PC-9 (cell line): ENCODE data around the gene C19orf38. TPM values are rescaled to one million over a fixed set of nuclear protein-coding genes. Genes with fewer than 3 reads are reported as not detected.

Source experiments
- BruUV-seq: library from RNA; stranded (reverse); fragments of 400-500 nt; replicated peaks from 2 replicates; lab custom pipeline; 2021; lab: Mats Ljungman, UMichigan
- CTCF ChIA-PET: fragments of 300-600 bp; sonication (Branson Sonifier 250); formaldehyde crosslinking; loops from one replicate; lab custom pipeline; 2022; ENCODE audit warnings: antibody characterized with exemption; lab: Charles Lee
- POLR2A ChIA-PET: fragments of 300-600 bp; sonication (Branson Sonifier 250); formaldehyde crosslinking; loops from one replicate; lab custom pipeline; 2022; ENCODE audit warnings: antibody characterized with exemption; ENCODE audit not compliant: unreplicated experiment; lab: Charles Lee
- DNase-seq, 2 experiments: peaks; one replicate each; pipeline versions ENCODE4 v3.0.0 to v3.0.0-alpha.2; 2015 to 2022; ENCODE audit warnings: mixed read lengths in 1 of 2
- H2AFZ ChIP-seq: fragments of 200-600 bp; sonication (generic); 2 replicates; pipeline ENCODE4 v1.8.1; 2017; ENCODE audit warnings: antibody characterized with exemption
- H3F3A ChIP-seq: fragments of 200-600 bp; sonication (generic); 2 replicates; pipeline ENCODE4 v1.8.1; 2017; ENCODE audit warnings: antibody characterized with exemption, mild to moderate bottlenecking, low read depth; ENCODE audit not compliant: insufficient read depth
- H3K27ac ChIP-seq: fragments of 200-600 bp; sonication (generic); 2 replicates; pipeline ENCODE4 v1.6.1; 2016; ENCODE audit warnings: mixed run types
- H3K27me3 ChIP-seq: fragments of 200-600 bp; sonication (generic); 2 replicates; pipeline ENCODE4 v1.6.1; 2016; ENCODE audit warnings: low read depth, mixed run types; ENCODE audit not compliant: insufficient read depth
- H3K36me3 ChIP-seq: fragments of 200-600 bp; sonication (generic); 2 replicates; pipeline ENCODE4 v1.6.1; 2016; ENCODE audit warnings: low read depth, mixed run types
- H3K4me1 ChIP-seq: fragments of 200-600 bp; sonication (generic); replicated peaks from 2 replicates; pipeline ENCODE4 v1.6.1; 2016; ENCODE audit warnings: mixed run types; ENCODE audit not compliant: insufficient read depth
- H3K4me2 ChIP-seq: fragments of 200-600 bp; sonication (generic); 2 replicates; pipeline ENCODE4 v1.6.1; 2017; ENCODE audit warnings: mixed run types
- H3K4me3 ChIP-seq: fragments of 200-600 bp; sonication (generic); 2 replicates; pipeline ENCODE4 v1.6.1; 2016; ENCODE audit warnings: mixed run types
- H3K79me2 ChIP-seq: fragments of 200-600 bp; sonication (generic); 2 replicates; pipeline ENCODE4 v1.6.1; 2017; ENCODE audit warnings: low read depth, mixed run types
- H3K9me2 ChIP-seq: fragments of 200-600 bp; sonication (generic); 2 replicates; pipeline ENCODE4 v1.8.1; 2017; ENCODE audit warnings: mild to moderate bottlenecking; ENCODE audit not compliant: insufficient read depth
- H3K9me3 ChIP-seq: fragments of 200-600 bp; sonication (generic); 2 replicates; pipeline ENCODE4 v1.8.1; 2016; ENCODE audit warnings: low read depth; ENCODE audit not compliant: insufficient read depth
- H4K20me1 ChIP-seq: fragments of 200-600 bp; sonication (generic); 2 replicates; pipeline ENCODE4 v1.8.1; 2017; ENCODE audit not compliant: insufficient read depth
- CTCF ChIP-seq: fragments of 200-600 bp; sonication (generic); conservative IDR thresholded peaks from 2 replicates; pipeline ENCODE4 v1.6.1; 2017; ENCODE audit warnings: mixed run types, antibody characterized with exemption, mild to moderate bottlenecking, moderate library complexity
- EZH2 ChIP-seq: fragments of 200-600 bp; sonication (generic); IDR thresholded peaks from 2 replicates; pipeline ENCODE4 v1.8.0; 2017; ENCODE audit warnings: antibody characterized with exemption, low read depth
- intact Hi-C: fragments of 100-400 bp; cut with micrococcal nuclease; formaldehyde crosslinking; loops from one replicate; pipeline ENCODE4 v1.10.0; 2022; ENCODE audit not compliant: unreplicated experiment
- total RNA-seq: library from RNA; stranded (reverse); gene quantifications from 2 replicates; pipeline ENCODE4 v1.2.3, GENCODE V29; 2021

The C19orf38 gene
- total RNA-seq, 1 experiment from 2014 or later = 0.59 TPM

DNA sequence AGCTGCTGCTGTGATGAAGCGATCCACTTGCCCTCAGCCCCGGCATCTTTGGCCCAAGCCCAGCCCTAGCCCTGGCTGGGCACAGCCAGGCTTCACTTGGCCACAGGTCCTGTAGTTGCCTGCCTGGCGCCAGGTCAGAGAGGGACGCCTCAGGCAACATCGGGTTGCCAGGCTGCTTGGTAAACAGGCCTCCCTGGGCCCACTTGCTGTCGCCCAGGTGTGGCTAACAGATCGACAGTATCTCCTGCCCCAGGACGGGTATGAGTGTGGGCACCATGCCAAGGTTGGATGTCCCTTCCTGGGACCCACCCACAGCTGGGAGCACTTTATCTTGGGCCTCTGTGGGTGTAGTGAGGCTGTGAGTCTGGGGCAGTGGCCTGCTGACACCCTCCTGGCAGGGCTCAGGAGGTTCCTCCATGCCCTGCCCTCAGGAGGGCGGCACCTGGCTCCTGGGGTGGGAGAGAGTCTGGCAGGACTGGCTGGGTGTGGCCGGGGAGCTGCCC, 51.0 kb downstream of the C19orf38 start:
- intact Hi-C loops = loop anchor here (1.0 to 2.0 kb wide), 2 partner anchors 28 to 29 kb away; partner anchors contain the start of genes CARM1, TIMM29 and YIPF2
- CTCF ChIA-PET = interaction anchor here (0.6 to 1.3 kb wide), 6 partner anchors 19 to 640 kb away, joined by 3 to 8 read pairs (median 5); no protein-coding TSS in a partner anchor
- TF ChIP-seq CTCF (no peak), EZH2 (no peak)
- Histone ChIP-seq H3K27me3 (no peaks in the 10 kb centered on the region), H3K4me3 (peak overlapping the region; percentile 8; the same call in 1 of the 2 replicates), H3F3A (peaks cover 39% of the 10 kb centered on the region), H4K20me1 (peaks cover 43% of the 10 kb centered on the region), H3K4me2 (peak overlapping the region; percentile 70), H3K9me2 (no peaks in the 10 kb centered on the region), H3K79me2 (peaks cover 63% of the 10 kb centered on the region), H2AFZ (no peak overlapping the region), H3K4me1 (peaks cover 37% of the 10 kb centered on the region), H3K36me3 (peaks cover 6% of the 10 kb centered on the region; the same call in 1 of the 2 replicates), H3K9me3 (no peaks in the 10 kb centered on the region), H3K27ac (peak overlapping the region; percentile 35)
- BruUV-seq = no TSS peak
- peak; percentile 96 to 97 for DNase-seq
- POLR2A ChIA-PET = interaction anchor here (0.6 to 1.2 kb wide), 4 partner anchors 30 to 655 kb away, joined by 4 to 27 read pairs (median 8); partner anchors contain the start of gene LDLR

DNA sequence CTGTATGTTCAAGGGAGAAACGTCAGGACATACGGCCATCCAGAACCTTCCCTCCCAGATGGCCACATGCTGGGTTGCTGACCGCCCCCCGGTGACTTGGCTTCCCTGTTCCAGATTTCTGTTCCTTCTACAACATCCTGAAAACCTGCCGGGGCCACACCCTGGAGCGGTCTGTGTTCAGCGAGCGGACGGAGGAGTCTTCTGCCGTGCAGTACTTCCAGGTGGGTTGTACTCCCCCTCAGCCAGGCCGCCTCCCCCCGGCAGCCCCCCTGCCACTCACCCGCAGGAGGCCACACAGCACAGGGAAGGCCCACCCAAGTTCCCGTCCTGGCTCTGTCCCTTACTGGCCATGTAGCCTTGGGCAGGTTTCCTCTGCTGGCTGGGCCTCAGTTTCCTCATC, 59.7 kb downstream of the C19orf38 start:
- no peak overlapping the region for H3K4me3 ChIP-seq
- TF ChIP-seq CTCF (no peak), EZH2 (no peak)
- H3K9me2 ChIP-seq = no peaks in the 10 kb centered on the region
- DNase-seq = no peak
- no peaks in the 10 kb centered on the region for H3K9me3 ChIP-seq
- CTCF ChIA-PET = no interaction called here
- no TSS peak for BruUV-seq
- peaks cover 9% of the 10 kb centered on the region for H3K79me2 ChIP-seq
- H2AFZ ChIP-seq = no peak overlapping the region
- intact Hi-C loops = no loop called here
- no peaks in the 10 kb centered on the region for H3K27me3 ChIP-seq
- H3K36me3 ChIP-seq = peaks cover 18% of the 10 kb centered on the region
- H3K4me2 ChIP-seq = no peak overlapping the region
- H4K20me1 ChIP-seq = peaks cover 15% of the 10 kb centered on the region; the same call in 1 of the 2 replicates
- peaks cover 6% of the 10 kb centered on the region for H3F3A ChIP-seq
- no peak overlapping the region for H3K27ac ChIP-seq
- no peaks in the 10 kb centered on the region for H3K4me1 ChIP-seq
- POLR2A ChIA-PET = no interaction called here

- CTCF ChIA-PET = no interaction called here
- H3K27ac ChIP-seq = no peak overlapping the region
- no TSS peak for BruUV-seq
- H3K4me1 ChIP-seq = no peaks in the 10 kb centered on the region
- intact Hi-C loops = no loop called here
- no peak overlapping the region for H2AFZ ChIP-seq
- no peaks in the 10 kb centered on the region for H3K27me3 ChIP-seq
- no peaks in the 10 kb centered on the region for H3K9me2 ChIP-seq
- no peaks in the 10 kb centered on the region for H3K9me3 ChIP-seq
- TF ChIP-seq CTCF (no peak), EZH2 (no peak)
- POLR2A ChIA-PET = no interaction called here
- peaks cover 14% of the 10 kb centered on the region; the same call in 1 of the 2 replicates for H4K20me1 ChIP-seq
- no peak overlapping the region for H3K4me2 ChIP-seq
- no peak for DNase-seq
- H3K79me2 ChIP-seq = peaks cover 4% of the 10 kb centered on the region; the same call in 1 of the 2 replicates
- peaks cover 12% of the 10 kb centered on the region; the same call in 1 of the 2 replicates for H3K36me3 ChIP-seq
- H3F3A ChIP-seq = peaks cover under 1% of the 10 kb centered on the region
- no peak overlapping the region for H3K4me3 ChIP-seq
Observed at GRCh38 chr19:10908380-10908960, 60.3 kb downstream of the C19orf38 start.
